ENCODE data around the gene NKX1-1.
A peak's percentile ranks its signal among the peaks of the same experiment; 100 is the strongest.

The NKX1-1 gene

DNA sequence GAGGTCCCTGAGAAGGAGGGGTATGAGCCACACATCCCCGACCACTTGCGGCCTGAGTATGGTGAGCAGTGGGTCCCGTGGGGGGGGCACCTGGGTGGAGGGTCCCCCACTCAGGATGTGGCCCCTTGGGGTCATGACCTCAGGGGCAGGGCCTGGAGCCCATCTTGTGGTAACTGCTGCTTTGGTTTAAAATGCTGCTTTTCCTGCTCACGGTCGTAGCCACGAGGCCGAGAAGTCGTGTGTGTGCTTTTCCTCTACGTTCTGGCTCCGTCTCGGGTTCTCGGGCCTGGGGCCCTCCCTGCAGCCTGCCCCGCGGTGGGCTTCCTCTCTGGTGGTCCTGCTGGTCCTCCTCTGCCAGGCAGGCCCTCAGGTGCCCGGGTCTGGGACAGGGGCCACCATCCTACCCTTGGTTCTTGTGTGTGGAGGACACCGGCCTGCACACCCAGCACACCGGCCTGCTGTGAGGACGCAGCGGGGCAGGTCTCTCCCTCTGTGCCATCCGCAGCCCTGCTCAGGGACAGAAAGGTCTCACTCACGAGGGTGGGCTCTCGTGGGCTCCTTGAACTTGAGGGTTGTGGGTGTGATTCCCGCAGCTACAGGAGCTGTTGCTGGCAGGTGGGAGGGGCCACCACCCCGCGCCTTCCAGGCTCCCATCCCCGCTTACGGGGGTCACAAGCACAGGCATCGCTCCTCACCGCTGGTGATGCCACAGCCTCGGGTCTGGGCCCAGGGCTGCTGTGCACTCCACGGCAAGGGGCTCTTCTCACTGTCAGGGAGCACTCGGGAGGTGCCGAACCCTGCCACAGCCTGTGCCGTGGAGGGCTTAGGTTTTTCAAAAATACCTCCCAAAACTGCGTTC lies 39.6 kb downstream of the NKX1-1 start:
- H2BK15ac ChIP-seq (ENCODE audit: low read length) = no peak overlapping the region
- no peak overlapping the region for H2AFZ ChIP-seq (ENCODE audit: low read length)
- H2AK5ac ChIP-seq (ENCODE audit: low read depth, low read length) = no peak overlapping the region
- no peak overlapping the region for H2BK5ac ChIP-seq (ENCODE audit: low read length)
- WGBS, 2 donors (ENCODE audit: extremely low coverage in 2 of 2, insufficient read length in 2 of 2, insufficient replicate concordance in 1 of 2) = no CpG with 5 or more reads among the region's 35 CpGs
- H3K9ac ChIP-seq (ENCODE audit: low read depth, low read length, poor library complexity) = no peak overlapping the region
- peaks cover 5% of the 10 kb centered on the region for H3K79me1 ChIP-seq (ENCODE audit: low read depth, low read length)
- peak overlapping the region; percentile 57 for H3K23ac ChIP-seq (ENCODE audit: low read depth, low read length, poor library complexity)
- no peaks in the 10 kb centered on the region for H3K9me3 ChIP-seq (replicated peaks in 1 of 2; ENCODE audit: control insufficient read depth in 2 of 2, insufficient read depth in 1 of 2, low read depth in 1 of 2, low read length in 2 of 2)
- no peak overlapping the region for H4K91ac ChIP-seq (ENCODE audit: low read depth, low read length, poor library complexity)
- H3K14ac ChIP-seq (ENCODE audit: low read length) = peak overlapping the region; percentile 25
- H3K18ac ChIP-seq (ENCODE audit: low read length) = peak overlapping the region; percentile 48
- no peaks in the 10 kb centered on the region for H3K27me3 ChIP-seq (ENCODE audit: control insufficient read depth in 3 of 3, insufficient read depth in 3 of 3, low read depth in 1 of 3, low read length in 3 of 3)
- H2BK120ac ChIP-seq (ENCODE audit: low read depth, low read length) = no peak overlapping the region
- H4K8ac ChIP-seq (ENCODE audit: low read depth, low read length) = no peak overlapping the region
- no peak overlapping the region for H3K4me2 ChIP-seq (ENCODE audit: insufficient read depth, low read length, poor library complexity, severe bottlenecking)
- no peak overlapping the region for H3K4me3 ChIP-seq (ENCODE audit: low read length in 2 of 2)
- DNase-seq (ENCODE audit: low spot score) = no peak
- H3K4ac ChIP-seq (ENCODE audit: low read length) = peak overlapping the region; percentile 78
- peak overlapping the region; percentile 6 for H2BK12ac ChIP-seq (ENCODE audit: low read length)
- H3K27ac ChIP-seq (replicated peaks; ENCODE audit: low read length) = no peak overlapping the region
- H3K4me1 ChIP-seq (ENCODE audit: control insufficient read depth in 2 of 2, insufficient read depth in 1 of 2, low read depth in 1 of 2, low read length in 2 of 2) = no peaks in the 10 kb centered on the region
- peaks cover 2 to 11% of the 10 kb centered on the region in 2 donors for H3K36me3 ChIP-seq (replicated peaks in 1 of 2; ENCODE audit: control insufficient read depth in 2 of 2, insufficient read depth in 2 of 2, low read length in 2 of 2)

DNA sequence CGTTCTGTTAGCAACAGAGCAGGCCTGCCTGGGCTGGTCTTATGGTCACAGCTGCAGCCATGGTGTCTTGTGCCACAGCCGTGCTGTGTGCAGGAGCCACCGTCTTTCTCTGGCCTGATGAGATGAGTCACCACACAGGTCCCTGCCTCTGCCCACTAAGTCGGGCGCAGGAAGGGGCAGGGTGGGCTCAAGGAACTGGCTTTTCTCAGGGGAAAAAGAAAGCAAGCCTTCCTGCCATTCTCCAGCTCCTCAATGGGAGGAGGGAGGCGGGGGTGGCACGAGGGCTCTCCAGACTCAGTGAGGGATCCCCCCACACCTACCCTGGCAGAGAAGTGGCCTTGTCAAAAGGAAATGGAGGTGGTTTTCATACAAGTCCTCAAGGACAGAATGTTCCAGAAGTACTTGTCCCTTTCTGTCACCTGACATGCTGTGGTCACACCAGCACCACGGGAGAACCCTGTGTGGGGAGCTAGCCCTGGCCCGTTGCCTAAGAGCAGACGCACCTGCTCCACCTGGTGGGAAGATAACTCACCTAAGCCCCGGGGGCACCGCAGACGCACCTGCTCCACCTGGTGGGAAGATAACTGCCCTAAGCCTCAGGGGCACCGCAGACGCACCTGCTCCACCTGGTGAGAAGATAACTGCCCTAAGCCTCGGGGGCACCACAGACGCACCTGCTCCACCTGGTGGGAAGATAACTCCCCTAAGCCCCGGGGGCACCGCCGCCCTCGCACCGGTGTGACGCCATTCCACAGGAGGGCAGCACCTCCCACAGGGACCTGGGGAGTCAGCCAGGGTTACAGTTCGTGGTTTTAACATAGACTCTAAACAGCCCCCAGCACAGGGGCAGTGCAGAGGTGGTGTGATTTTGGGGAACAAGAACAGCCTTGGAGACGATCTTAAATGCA lies 40.7 kb downstream of the NKX1-1 start:
- no peak overlapping the region for H3K4ac ChIP-seq (ENCODE audit: low read length)
- DNase-seq (ENCODE audit: low spot score) = no peak
- no peak overlapping the region for H3K14ac ChIP-seq (ENCODE audit: low read length)
- no peak overlapping the region for H3K18ac ChIP-seq (ENCODE audit: low read length)
- no peaks in the 10 kb centered on the region for H3K27me3 ChIP-seq (ENCODE audit: control insufficient read depth in 3 of 3, insufficient read depth in 3 of 3, low read depth in 1 of 3, low read length in 3 of 3)
- peaks cover 5% of the 10 kb centered on the region for H3K79me1 ChIP-seq (ENCODE audit: low read depth, low read length)
- H4K91ac ChIP-seq (ENCODE audit: low read depth, low read length, poor library complexity) = no peak overlapping the region
- H3K27ac ChIP-seq (replicated peaks; ENCODE audit: low read length) = no peak overlapping the region
- H2AFZ ChIP-seq (ENCODE audit: low read length) = no peak overlapping the region
- H3K23ac ChIP-seq (ENCODE audit: low read depth, low read length, poor library complexity) = no peak overlapping the region
- no peak overlapping the region for H3K4me2 ChIP-seq (ENCODE audit: insufficient read depth, low read length, poor library complexity, severe bottlenecking)
- no peak overlapping the region for H4K8ac ChIP-seq (ENCODE audit: low read depth, low read length)
- no peaks in the 10 kb centered on the region for H3K9me3 ChIP-seq (replicated peaks in 1 of 2; ENCODE audit: control insufficient read depth in 2 of 2, insufficient read depth in 1 of 2, low read depth in 1 of 2, low read length in 2 of 2)
- H2BK15ac ChIP-seq (ENCODE audit: low read length) = no peak overlapping the region
- H2BK5ac ChIP-seq (ENCODE audit: low read length) = peak overlapping the region; percentile 22
- H2BK12ac ChIP-seq (ENCODE audit: low read length) = no peak overlapping the region
- H3K36me3 ChIP-seq (replicated peaks in 1 of 2; ENCODE audit: control insufficient read depth in 2 of 2, insufficient read depth in 2 of 2, low read length in 2 of 2) = peaks cover 0 to 9% of the 10 kb centered on the region in 2 donors
- H3K4me1 ChIP-seq (ENCODE audit: control insufficient read depth in 2 of 2, insufficient read depth in 1 of 2, low read depth in 1 of 2, low read length in 2 of 2) = no peaks in the 10 kb centered on the region
- WGBS, 2 donors (ENCODE audit: extremely low coverage in 2 of 2, insufficient read length in 2 of 2, insufficient replicate concordance in 1 of 2) = no CpG with 5 or more reads among the region's 25 CpGs
- H2BK120ac ChIP-seq (ENCODE audit: low read depth, low read length) = no peak overlapping the region
- H2AK5ac ChIP-seq (ENCODE audit: low read depth, low read length) = peak overlapping the region; percentile 52
- H3K4me3 ChIP-seq (ENCODE audit: low read length in 2 of 2) = no peak overlapping the region
- H3K9ac ChIP-seq (ENCODE audit: low read depth, low read length, poor library complexity) = no peak overlapping the region

DNA sequence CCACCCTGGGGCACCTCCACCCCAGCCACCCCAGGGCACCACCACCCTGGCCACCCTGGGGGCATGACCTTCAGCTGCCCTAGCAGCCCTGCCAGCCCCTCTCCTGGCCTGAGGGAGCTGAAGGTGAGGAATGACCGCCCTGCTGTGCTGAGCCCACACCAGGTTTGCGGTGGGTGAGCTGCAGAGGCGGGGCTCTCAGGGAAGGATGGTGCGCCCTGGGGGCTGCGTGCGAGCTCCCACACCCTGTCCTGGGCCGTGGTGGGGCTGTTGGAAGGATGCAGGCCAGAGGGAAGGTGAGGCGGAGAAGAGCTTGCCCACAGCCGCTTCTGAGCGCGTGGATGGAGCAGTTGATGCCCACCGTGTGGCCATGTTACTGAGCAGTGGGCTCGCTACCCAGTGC lies 41.5 kb downstream of the NKX1-1 start:
- Histone ChIP-seq H4K8ac (ENCODE audit: low read depth, low read length) (no peak overlapping the region), H3K18ac (ENCODE audit: low read length) (no peak overlapping the region), H3K79me1 (ENCODE audit: low read depth, low read length) (peaks cover 5% of the 10 kb centered on the region), H3K36me3 (replicated peaks in 1 of 2; ENCODE audit: control insufficient read depth in 2 of 2, insufficient read depth in 2 of 2, low read length in 2 of 2) (peaks cover 0 to 9% of the 10 kb centered on the region in 2 donors), H3K4me3 (ENCODE audit: low read length in 2 of 2) (no peak overlapping the region), H3K4ac (ENCODE audit: low read length) (no peak overlapping the region), H3K23ac (ENCODE audit: low read depth, low read length, poor library complexity) (no peak overlapping the region), H3K9me3 (replicated peaks in 1 of 2; ENCODE audit: control insufficient read depth in 2 of 2, insufficient read depth in 1 of 2, low read depth in 1 of 2, low read length in 2 of 2) (no peaks in the 10 kb centered on the region), H3K4me2 (ENCODE audit: insufficient read depth, low read length, poor library complexity, severe bottlenecking) (no peak overlapping the region), H2BK12ac (ENCODE audit: low read length) (peak overlapping the region; percentile 22), H4K91ac (ENCODE audit: low read depth, low read length, poor library complexity) (no peak overlapping the region), H3K27me3 (ENCODE audit: control insufficient read depth in 3 of 3, insufficient read depth in 3 of 3, low read depth in 1 of 3, low read length in 3 of 3) (no peaks in the 10 kb centered on the region), H3K14ac (ENCODE audit: low read length) (no peak overlapping the region), H3K27ac (replicated peaks; ENCODE audit: low read length) (no peak overlapping the region), H2AFZ (ENCODE audit: low read length) (no peak overlapping the region), H2AK5ac (ENCODE audit: low read depth, low read length) (no peak overlapping the region), H2BK5ac (ENCODE audit: low read length) (peak overlapping the region; percentile 22), H2BK15ac (ENCODE audit: low read length) (no peak overlapping the region), H2BK120ac (ENCODE audit: low read depth, low read length) (no peak overlapping the region), H3K4me1 (ENCODE audit: control insufficient read depth in 2 of 2, insufficient read depth in 1 of 2, low read depth in 1 of 2, low read length in 2 of 2) (no peaks in the 10 kb centered on the region), H3K9ac (ENCODE audit: low read depth, low read length, poor library complexity) (peak overlapping the region; percentile 44)
- DNase-seq (ENCODE audit: low spot score) = no peak
- WGBS, 2 donors (ENCODE audit: extremely low coverage in 2 of 2, insufficient read length in 2 of 2, insufficient replicate concordance in 1 of 2) = no CpG with 5 or more reads among the region's 13 CpGs

DNA sequence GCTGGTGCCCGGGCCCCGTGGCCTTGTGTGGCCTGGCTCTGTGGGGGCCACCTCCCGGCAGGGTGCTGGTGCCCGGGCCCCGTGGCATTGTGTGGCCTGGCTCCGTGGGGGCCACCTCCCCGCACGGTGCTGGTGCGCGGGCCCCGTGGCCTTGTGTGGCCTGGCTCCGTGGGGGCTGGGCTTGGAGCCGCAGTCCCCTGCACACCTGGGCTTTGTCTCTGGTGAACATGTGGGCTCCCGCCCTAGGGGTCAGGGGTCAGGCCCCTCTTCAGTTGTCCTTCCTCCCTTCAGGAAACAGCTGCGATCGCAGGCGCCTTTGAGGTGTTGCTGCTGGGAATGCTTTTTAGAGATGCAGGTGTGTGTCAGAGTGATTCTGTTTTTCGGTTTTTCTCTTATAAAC lies 42.0 kb downstream of the NKX1-1 start:
- H3K4me3 ChIP-seq (ENCODE audit: low read length in 2 of 2) = no peak overlapping the region
- H2BK120ac ChIP-seq (ENCODE audit: low read depth, low read length) = no peak overlapping the region
- H3K36me3 ChIP-seq (replicated peaks in 1 of 2; ENCODE audit: control insufficient read depth in 2 of 2, insufficient read depth in 2 of 2, low read length in 2 of 2) = peaks cover 0 to 9% of the 10 kb centered on the region in 2 donors
- H3K79me1 ChIP-seq (ENCODE audit: low read depth, low read length) = peaks cover 5% of the 10 kb centered on the region
- no CpG with 5 or more reads among the region's 18 CpGs for WGBS, 2 donors (ENCODE audit: extremely low coverage in 2 of 2, insufficient read length in 2 of 2, insufficient replicate concordance in 1 of 2)
- H4K91ac ChIP-seq (ENCODE audit: low read depth, low read length, poor library complexity) = no peak overlapping the region
- H2AK5ac ChIP-seq (ENCODE audit: low read depth, low read length) = no peak overlapping the region
- no peaks in the 10 kb centered on the region for H3K4me1 ChIP-seq (ENCODE audit: control insufficient read depth in 2 of 2, insufficient read depth in 1 of 2, low read depth in 1 of 2, low read length in 2 of 2)
- H3K23ac ChIP-seq (ENCODE audit: low read depth, low read length, poor library complexity) = no peak overlapping the region
- H2AFZ ChIP-seq (ENCODE audit: low read length) = no peak overlapping the region
- no peak overlapping the region for H2BK12ac ChIP-seq (ENCODE audit: low read length)
- DNase-seq (ENCODE audit: low spot score) = no peak
- peak overlapping the region; percentile 50 for H3K9ac ChIP-seq (ENCODE audit: low read depth, low read length, poor library complexity)
- H3K18ac ChIP-seq (ENCODE audit: low read length) = no peak overlapping the region
- no peaks in the 10 kb centered on the region for H3K27me3 ChIP-seq (ENCODE audit: control insufficient read depth in 3 of 3, insufficient read depth in 3 of 3, low read depth in 1 of 3, low read length in 3 of 3)
- H2BK5ac ChIP-seq (ENCODE audit: low read length) = no peak overlapping the region
- H3K4me2 ChIP-seq (ENCODE audit: insufficient read depth, low read length, poor library complexity, severe bottlenecking) = no peak overlapping the region
- no peak overlapping the region for H4K8ac ChIP-seq (ENCODE audit: low read depth, low read length)
- no peak overlapping the region for H3K27ac ChIP-seq (replicated peaks; ENCODE audit: low read length)
- no peaks in the 10 kb centered on the region for H3K9me3 ChIP-seq (replicated peaks in 1 of 2; ENCODE audit: control insufficient read depth in 2 of 2, insufficient read depth in 1 of 2, low read depth in 1 of 2, low read length in 2 of 2)
- no peak overlapping the region for H3K4ac ChIP-seq (ENCODE audit: low read length)
- no peak overlapping the region for H3K14ac ChIP-seq (ENCODE audit: low read length)
- no peak overlapping the region for H2BK15ac ChIP-seq (ENCODE audit: low read length)

All from neuronal stem cell (in vitro differentiated cells).